Tibial nerve (tissue), 4 donors: ENCODE measurements around the gene PCSK7. TPM values are rescaled to one million over a fixed set of nuclear protein-coding genes. Genes with fewer than 3 reads are reported as not detected.
A peak's percentile ranks its signal among the peaks of the same experiment; 100 is the strongest.

Source experiments
- DNase-seq, 2 donors: peaks; one replicate each; pipeline ENCODE4 v3.0.0-alpha.2; 2019; ENCODE audit warnings: low spot score in 2 of 2
- H3K27ac ChIP-seq, 4 donors: fragments of 200-600 bp; sonication (generic) in 3 of 4; one replicate each; pipeline ENCODE4 v1.5.1; 2017 to 2019; ENCODE audit warnings: mild to moderate bottlenecking in 1 of 4
- H3K27me3 ChIP-seq, 2 donors: fragments of 200-600 bp; sonication (generic) in 1 of 2; one replicate each; pipeline versions ENCODE4 v1.5.1 to v1.6.0; 2017 to 2019
- H3K36me3 ChIP-seq, 3 donors: fragments of 200-600 bp; sonication (generic); one replicate each; pipeline ENCODE4 v1.5.1; 2018 to 2019
- H3K4me1 ChIP-seq, 4 donors: fragments of 200-600 bp; sonication (generic) in 3 of 4; one replicate each; pipeline ENCODE4 v1.5.1; 2017 to 2019
- H3K4me3 ChIP-seq, 4 donors: fragments of 200-600 bp; sonication (generic) in 3 of 4; one replicate each; pipeline ENCODE4 v1.5.1; 2017 to 2019; ENCODE audit warnings: mild to moderate bottlenecking in 1 of 4, moderate library complexity in 1 of 4
- H3K9me3 ChIP-seq, 4 donors: fragments of 200-600 bp; sonication (generic) in 3 of 4; one replicate each; pipeline ENCODE4 v1.5.1; 2017 to 2019
- EP300 ChIP-seq, 2 donors: sonication (generic); formaldehyde crosslinking; IDR thresholded peaks; one replicate each; pipeline ENCODE4 v1.6.1; 2017; ENCODE audit warnings: antibody characterized with exemption in 2 of 2, mild to moderate bottlenecking in 1 of 2
- POLR2A ChIP-seq, 2 donors: fragments of 450-650 bp; IDR thresholded peaks; one replicate each; pipeline ENCODE4 v1.6.1; 2017; ENCODE audit warnings: antibody characterized with exemption in 2 of 2, mild to moderate bottlenecking in 2 of 2, moderate library complexity in 2 of 2
- WGBS, 2 donors: methylation state at CpG; one replicate each; pipeline ENCODE4 v1.1.5; 2018; 5-methylcytosine and 5-hydroxymethylcytosine counted together
- total RNA-seq, 4 donors: library from RNA; depleted of rRNA; stranded (reverse); fragments of >200 nt; gene quantifications; one replicate each; pipeline ENCODE4 v1.1.0, GENCODE V29; 2016
- TF ChIP-seq, protein P1 (sequence below), 5 experiments: fragments of 200-600 bp in 3 of 5; fragments of 450-650 bp in 2 of 5; sonication (generic) in 3 of 5; IDR thresholded peaks; one replicate each; pipeline ENCODE4 v1.5.1; 2016 to 2019; ENCODE audit warnings: antibody characterized with exemption in 5 of 5, mild to moderate bottlenecking in 3 of 5, moderate library complexity in 2 of 5

Gene PCSK7
- total RNA-seq, 4 donors from 2014 or later, result 45.4 to 94.5 (median 71.6) TPM

GRCh38 chr11:117169736-117170135 is 62.1 kb downstream of the PCSK7 start:
- Histone ChIP-seq H3K36me3 (peaks cover 9 to 63% (median 13%) of the 10 kb centered on the region in 3 donors), H3K9me3 (no peaks in the 10 kb centered on the region), H3K27ac (peak overlapping the region in 1 of 4 donors; percentile 77), H3K4me1 (peaks cover 0 to 34% (median 9%) of the 10 kb centered on the region in 4 donors), H3K27me3 (no peaks in the 10 kb centered on the region), H3K4me3 (no peak overlapping the region)
- DNase-seq, result no peak
- WGBS, 2 donors, result 61 to 68% methylated on average over 2 of the region's 2 CpGs
- TF ChIP-seq, protein P1, sequence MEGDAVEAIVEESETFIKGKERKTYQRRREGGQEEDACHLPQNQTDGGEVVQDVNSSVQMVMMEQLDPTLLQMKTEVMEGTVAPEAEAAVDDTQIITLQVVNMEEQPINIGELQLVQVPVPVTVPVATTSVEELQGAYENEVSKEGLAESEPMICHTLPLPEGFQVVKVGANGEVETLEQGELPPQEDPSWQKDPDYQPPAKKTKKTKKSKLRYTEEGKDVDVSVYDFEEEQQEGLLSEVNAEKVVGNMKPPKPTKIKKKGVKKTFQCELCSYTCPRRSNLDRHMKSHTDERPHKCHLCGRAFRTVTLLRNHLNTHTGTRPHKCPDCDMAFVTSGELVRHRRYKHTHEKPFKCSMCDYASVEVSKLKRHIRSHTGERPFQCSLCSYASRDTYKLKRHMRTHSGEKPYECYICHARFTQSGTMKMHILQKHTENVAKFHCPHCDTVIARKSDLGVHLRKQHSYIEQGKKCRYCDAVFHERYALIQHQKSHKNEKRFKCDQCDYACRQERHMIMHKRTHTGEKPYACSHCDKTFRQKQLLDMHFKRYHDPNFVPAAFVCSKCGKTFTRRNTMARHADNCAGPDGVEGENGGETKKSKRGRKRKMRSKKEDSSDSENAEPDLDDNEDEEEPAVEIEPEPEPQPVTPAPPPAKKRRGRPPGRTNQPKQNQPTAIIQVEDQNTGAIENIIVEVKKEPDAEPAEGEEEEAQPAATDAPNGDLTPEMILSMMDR (IDR thresholded peaks at IDR 0.05), result no peak
- TF ChIP-seq POLR2A (IDR thresholded peaks at IDR 0.05) (no peak), EP300 (IDR thresholded peaks at IDR 0.05) (no peak)

DNA sequence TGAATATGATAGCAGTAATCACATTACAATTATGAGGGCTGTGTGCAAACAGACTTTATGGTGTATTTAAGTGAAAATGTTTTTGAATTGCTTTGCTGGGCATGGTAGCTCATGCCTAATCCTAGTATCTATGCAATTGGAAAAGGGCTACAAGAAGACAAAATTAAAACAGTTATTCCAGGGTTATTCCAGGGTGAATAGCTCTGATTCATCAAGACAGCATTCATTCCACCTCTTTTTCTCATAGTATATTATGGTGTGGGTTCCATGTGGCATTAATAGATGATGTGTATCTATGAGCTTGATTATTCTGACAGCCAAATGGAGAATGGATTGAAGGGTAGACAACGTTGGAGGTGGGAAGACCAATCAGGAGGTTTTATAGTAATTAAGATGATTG is 65.4 kb downstream of the PCSK7 start:
- WGBS, 2 donors, result 51 to 56% methylated on average over 1 of the region's 1 CpG

DNA sequence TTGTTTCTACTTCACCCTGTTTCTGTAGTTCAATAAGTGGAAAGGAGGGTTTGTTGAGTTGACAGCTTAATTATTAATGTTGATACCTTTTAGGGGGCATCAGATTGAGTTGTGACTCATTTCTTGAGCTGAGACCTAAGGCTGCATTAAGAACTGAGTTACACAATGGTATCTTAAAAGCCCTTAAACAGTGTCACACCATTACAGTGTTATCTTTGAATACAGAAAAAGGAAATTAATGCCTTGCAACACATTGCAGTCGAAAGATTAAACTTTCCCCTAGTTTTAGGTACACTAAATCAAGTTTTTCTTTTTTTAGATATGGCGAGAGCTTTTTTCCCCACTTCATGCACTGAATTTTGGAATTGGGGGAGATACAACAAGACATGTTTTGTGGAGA is 71.0 kb downstream of the PCSK7 start:
- TF ChIP-seq, protein P1 (IDR thresholded peaks at IDR 0.05), result no peak
- TF ChIP-seq EP300 (IDR thresholded peaks at IDR 0.05), result no peak
- no peak for TF ChIP-seq POLR2A (IDR thresholded peaks at IDR 0.05)
- no peaks in the 10 kb centered on the region for H3K9me3 ChIP-seq
- H3K36me3 ChIP-seq, result peaks cover 6 to 73% (median 12%) of the 10 kb centered on the region in 3 donors
- no peak for DNase-seq
- peaks cover 0 to 17% (median 0%) of the 10 kb centered on the region in 4 donors for H3K4me1 ChIP-seq
- no peaks in the 10 kb centered on the region for H3K27me3 ChIP-seq
- H3K4me3 ChIP-seq, result no peak overlapping the region
- WGBS, 2 donors, result 85 to 89% methylated on average over 2 of the region's 2 CpGs
- no peak overlapping the region for H3K27ac ChIP-seq

More for the DNA sequence above, 65.4 kb downstream of the PCSK7 start:
- no peak for DNase-seq
- no peak overlapping the region for H3K4me3 ChIP-seq
- H3K4me1 ChIP-seq, result peaks cover 0 to 8% (median 4%) of the 10 kb centered on the region in 4 donors
- TF ChIP-seq POLR2A (IDR thresholded peaks at IDR 0.05) (no peak), EP300 (IDR thresholded peaks at IDR 0.05) (no peak)
- TF ChIP-seq, protein P1 (IDR thresholded peaks at IDR 0.05), result no peak
- no peaks in the 10 kb centered on the region for H3K9me3 ChIP-seq
- peaks cover 12 to 95% (median 21%) of the 10 kb centered on the region in 3 donors for H3K36me3 ChIP-seq
- no peak overlapping the region for H3K27ac ChIP-seq
- H3K27me3 ChIP-seq, result no peaks in the 10 kb centered on the region

GRCh38 chr11:117159892-117160291 is 72.0 kb downstream of the PCSK7 start:
- DNase-seq, result no peak
- Histone ChIP-seq H3K27me3 (no peaks in the 10 kb centered on the region), H3K27ac (no peak overlapping the region), H3K36me3 (peaks cover 3 to 64% (median 12%) of the 10 kb centered on the region in 3 donors), H3K4me1 (peaks cover 0 to 24% (median 0%) of the 10 kb centered on the region in 4 donors), H3K4me3 (no peak overlapping the region), H3K9me3 (no peaks in the 10 kb centered on the region)
- 80 to 82% methylated on average over 2 of the region's 2 CpGs for WGBS, 2 donors
- TF ChIP-seq EP300 (IDR thresholded peaks at IDR 0.05) (no peak), POLR2A (IDR thresholded peaks at IDR 0.05) (no peak)
- TF ChIP-seq, protein P1 (IDR thresholded peaks at IDR 0.05), result no peak

DNA sequence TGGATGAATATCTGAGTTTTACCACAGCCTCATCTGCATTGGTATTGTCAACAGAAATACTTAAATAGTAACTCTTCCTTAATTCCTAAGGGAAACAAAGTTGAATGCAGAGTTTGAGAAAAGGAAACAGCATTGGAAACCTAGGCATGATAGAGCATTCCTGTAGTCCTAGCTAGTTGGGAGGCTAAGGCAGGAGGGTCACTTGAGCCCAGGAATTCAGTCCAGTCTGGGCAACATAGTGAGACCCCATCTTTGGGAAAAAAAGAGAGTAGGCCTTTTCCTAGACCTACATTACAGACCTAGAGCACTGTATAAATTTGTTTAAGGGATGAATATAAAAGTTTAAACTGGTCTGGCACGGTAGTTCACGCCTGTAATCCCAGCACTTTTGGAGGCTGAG is 74.4 kb downstream of the PCSK7 start:
- Histone ChIP-seq H3K36me3 (peaks cover 0 to 52% (median 12%) of the 10 kb centered on the region in 3 donors), H3K4me3 (no peak overlapping the region), H3K27ac (no peak overlapping the region), H3K27me3 (no peaks in the 10 kb centered on the region), H3K9me3 (no peaks in the 10 kb centered on the region), H3K4me1 (peaks cover 0 to 32% (median 0%) of the 10 kb centered on the region in 4 donors)
- DNase-seq, result no peak
- TF ChIP-seq POLR2A (IDR thresholded peaks at IDR 0.05) (no peak), EP300 (IDR thresholded peaks at IDR 0.05) (no peak)
- TF ChIP-seq, protein P1 (IDR thresholded peaks at IDR 0.05), result no peak
- WGBS, 2 donors, result 93% methylated on average over 2 of the region's 2 CpGs
